HG03439 (cell line): ENCODE data around the gene TPM2.

ENCODE experiments used
- ATAC-seq: cut with Tn5 transposase; IDR thresholded peaks from one replicate; pipeline ENCODE4 v1.9.1; 2021; ENCODE audit warnings: mild to moderate bottlenecking, moderate library complexity; ENCODE audit not compliant: unreplicated experiment

Gene TPM2

DNA sequence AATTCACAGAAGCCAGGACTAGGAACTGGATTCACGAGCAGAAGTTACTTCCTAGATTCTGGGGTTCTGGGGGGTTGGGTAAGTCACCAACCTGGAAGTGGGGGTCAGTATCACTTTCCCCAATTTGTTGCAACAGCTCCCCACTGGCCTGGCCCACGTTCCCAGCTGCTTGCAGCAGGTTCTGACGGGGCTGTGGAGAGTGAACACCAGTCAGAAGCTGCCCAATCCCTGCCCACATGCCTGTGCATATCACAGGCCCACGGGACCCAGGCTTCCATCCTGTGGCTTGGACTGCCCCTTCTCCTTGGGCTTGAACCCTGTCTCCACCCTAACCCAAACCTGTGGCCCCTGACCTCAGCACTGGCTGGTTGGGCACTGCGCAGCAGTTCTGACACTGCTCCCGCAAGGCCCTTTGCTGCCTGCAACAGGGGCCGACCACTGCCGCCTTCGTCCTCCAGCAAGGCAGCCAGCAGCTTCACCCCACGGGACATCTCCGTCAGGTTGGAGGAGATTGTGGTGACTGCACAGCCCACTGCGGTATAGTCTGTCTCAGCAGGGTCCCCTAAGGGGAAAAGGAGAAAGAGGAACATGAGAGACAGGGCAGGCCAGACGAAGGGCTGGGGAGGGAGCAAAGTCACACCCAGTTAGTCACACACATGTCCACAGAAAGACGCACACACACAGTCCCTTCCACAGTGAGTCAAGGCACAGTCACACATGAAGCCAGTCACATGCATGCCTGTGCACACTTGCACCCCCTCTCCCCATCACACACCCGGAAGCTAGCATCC, 29.2 kb upstream of the TPM2 start:
- no peak for ATAC-seq

DNA sequence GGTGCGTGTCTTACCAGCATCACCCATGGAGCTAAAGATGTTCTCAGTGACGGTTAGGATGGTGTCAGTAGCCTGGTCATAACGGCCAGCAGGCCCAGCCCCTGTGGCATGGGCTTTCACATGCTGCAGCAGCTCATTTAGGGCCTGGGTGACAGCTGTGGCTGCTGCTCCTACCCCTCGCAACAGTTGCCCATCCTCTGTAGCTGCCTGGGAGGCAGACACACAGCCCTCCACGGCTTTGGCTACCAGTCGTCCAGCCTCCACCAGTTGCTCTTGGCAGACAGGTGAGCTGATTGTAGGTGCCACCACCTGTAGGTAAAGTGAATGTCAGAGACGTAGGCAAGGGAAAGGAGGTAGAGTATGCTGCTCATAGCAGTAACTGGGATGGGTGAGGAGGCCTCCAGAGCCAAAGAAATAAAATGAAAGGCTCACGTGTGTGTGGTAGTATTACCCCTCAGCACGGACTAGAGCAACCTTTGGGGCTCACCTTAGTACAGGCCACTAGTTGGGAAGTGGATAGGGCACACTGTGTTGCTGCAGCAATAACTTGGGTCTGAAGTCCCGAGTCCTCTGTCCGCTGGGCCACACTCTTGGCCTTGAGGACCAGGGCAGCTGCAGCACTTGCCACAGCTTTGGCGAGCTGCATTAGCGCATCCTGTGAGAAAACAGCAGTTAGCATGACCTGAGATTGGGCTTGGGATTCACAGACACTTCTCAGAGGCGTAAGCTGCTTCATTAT, 27.6 kb upstream of the TPM2 start:
- no peak for ATAC-seq

DNA sequence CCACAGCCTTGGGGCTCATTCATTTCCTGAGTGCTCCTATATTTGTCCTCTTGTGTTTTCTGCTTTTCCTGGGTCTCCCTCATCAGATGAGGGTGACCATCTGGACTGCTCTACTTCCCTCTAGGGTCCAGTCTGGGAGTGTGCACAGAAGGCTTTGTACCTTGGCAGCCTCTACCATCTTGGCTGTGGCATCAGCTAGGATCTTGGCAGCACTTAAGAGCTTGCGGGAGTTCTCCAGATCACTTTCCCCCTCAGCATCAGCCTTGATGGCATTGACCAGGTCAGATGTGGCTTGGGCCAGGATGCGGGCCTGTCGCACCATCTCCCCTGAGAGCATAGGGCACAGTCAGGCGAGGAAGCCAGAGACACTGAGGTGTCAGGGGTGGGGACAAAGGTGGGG, 26.5 kb upstream of the TPM2 start:
- no peak for ATAC-seq

DNA sequence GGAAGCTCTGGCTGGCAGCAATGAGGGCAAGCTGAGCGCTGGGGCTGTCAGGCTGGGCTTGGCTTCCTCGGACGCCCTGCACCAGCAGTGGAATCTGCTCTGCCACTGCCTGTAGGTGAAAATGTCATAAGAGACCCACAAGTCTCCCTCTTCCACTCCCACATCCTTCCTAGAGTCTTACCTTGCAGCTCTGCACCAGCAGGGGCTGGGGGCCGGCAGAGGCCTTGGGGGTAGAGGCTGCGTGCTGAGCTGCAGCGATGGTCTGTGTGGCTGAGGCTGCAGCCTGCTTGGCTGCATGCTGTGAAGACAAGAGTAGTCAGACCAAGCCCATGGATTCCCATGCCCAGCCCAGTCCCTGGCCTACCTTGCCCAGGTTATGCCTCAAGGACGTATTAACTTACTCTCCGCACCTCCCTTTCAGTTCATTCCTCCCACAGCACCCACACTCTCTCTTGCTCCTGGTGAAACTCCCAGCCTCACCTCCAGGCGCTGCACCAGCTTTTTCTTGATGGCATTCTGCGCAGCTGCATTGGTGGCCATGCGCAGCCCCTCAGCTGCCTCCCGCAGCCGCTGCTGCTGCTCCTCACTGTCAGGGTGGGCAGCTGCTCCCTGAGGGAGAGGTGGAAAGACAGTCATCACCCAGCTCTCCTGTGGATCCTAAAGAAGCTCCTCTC, 25.0 kb upstream of the TPM2 start:
- no peak for ATAC-seq

- ATAC-seq: no peak
Observed at GRCh38 chr9:35714123-35714522, 24.4 kb upstream of the TPM2 start.

DNA sequence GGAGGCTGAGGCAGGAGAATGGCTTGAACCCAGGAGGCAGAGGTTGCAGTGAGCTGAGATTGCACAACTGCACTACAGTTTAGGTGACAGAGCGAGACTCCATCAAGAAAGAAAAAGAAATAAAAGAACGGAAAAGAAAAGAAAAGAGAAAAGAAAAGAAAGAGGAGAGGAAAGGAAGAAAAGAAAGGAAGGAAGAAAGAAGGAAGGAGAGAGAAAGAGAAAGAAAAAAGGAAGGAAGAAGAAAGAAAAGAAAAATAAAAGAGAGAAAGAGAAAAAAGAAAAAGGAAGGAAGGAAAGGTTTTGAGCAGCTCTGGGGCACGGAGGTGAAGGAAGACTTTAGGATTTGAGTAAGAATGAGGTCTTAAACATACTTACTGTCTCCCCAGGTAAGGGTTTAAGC, 23.9 kb upstream of the TPM2 start:
- ATAC-seq: no peak

DNA sequence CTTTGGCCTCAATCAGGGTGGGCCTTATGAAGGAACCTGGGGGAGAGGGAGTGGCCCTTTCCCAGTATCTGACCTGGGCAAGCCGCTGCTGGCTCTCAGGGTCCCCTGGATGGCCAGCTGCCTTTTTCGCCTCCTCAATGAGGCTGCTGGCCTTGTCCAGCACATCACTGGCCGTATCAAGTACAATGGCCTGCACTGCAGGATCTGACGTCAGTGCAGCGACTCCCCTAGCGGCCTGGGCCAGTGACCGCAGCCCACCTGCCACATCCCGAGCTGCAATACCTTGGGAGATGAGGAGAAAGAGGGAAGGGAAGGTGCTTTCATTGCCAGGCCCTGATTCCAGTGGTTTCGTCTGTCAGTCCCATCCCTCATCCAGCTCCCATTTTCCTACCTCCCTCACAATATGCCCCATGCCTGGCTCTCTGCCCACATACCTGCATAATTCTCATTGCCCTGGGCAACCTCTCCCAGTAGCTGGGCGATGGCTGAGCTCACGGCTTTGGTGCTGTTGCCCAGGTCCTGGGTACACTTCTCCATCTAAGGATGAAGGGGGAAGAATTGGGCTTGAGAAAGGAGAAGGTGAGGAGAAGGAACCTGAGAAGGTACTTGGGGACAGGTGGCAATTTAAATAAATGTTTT, 23.2 kb upstream of the TPM2 start:
- no peak for ATAC-seq

DNA sequence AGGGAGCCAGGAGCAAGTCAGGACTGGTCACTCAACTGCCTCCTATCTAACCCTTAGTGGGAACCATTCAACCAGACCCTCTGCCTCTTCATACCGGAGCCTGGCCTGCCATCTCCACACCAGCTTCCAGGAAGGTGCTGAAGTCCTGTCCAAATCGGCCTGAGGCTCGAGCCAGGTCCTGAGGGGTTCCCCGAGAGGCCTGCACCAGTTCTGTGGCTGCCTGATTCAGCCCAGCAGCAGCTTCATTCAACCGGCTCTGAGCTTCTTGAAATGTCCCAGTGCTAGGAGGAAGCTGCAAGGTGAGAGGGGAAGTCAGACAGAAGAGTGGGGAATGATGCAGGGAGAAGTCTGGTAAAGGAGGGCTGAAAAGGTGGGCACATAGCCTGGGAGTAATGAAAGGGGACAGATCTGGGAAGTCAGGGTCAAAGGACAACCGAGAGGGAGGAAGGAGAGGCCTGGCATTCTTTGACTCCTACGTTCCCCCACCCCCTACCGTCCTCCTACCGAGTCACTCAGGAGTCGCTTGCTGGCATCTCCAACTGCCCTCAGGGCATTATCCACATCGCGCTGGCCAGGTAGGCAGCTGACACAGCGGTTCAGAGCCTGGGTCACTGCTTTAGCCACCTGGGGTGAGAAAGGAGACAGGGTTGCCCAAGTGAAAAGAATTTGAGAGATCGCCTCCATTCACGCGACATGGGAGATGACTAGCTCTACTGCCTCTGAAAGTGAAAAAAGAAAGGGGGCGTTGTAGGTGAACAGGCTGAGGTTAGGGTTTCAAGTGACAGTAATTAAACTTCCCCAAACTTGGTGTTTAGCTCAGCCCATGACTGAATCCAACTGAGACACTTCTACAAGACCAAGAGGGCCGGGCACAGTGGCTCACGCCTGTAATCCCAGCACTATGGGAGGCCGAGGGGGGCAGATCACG, 22.0 kb upstream of the TPM2 start:
- no peak for ATAC-seq

DNA sequence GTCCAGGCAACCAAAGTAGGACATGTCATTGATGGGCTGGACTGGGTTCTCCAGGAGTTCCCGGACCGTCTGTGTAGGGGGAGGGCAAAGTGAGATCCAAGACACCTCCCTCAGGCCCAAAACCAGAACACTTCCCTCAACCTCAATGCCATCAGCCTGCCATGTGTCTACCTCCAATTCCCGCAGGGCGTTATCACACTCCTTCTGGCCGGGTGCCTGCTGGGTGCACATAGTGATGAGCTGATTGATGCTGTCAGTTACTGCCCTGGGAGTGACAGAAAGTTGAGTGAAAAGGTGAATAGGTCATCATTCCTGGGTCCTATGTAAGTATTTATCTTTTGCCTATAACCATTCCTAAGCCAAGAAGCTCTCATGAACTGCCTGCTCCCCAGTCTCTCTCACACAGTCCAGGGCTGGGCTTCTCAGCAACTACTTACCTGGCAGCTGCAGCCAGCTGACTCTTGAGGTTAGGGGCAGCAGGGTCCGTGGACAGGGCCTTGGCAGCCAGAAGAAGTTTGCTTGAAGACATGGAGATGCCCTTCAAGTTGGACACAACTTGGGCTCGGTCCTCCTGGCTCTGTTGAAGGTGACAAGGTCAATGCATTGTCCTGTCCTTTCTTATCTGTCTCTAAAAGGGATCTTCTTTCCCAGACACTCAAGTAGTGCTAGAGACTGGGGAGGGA, 21.2 kb upstream of the TPM2 start:
- ATAC-seq: no peak

DNA sequence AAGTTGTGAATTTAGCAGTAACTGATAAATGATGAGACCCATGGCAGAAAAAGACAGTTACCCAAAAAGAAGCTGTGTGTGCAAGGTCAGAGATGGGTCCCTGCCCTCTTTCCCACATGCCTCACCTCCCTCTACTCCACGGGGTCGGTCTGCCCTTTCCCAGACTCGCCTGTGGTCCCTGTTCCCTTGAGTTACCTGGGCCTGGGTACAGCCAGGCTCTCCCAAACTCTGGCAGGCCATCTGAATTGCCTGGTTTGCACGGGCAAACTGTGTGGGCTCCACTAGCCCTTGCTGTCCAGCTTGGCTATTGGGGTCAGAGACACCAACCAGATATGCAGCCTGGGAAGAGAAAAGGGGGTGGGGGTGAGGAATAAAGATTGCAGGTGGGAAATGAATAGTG, 18.4 kb upstream of the TPM2 start:
- no peak for ATAC-seq

DNA sequence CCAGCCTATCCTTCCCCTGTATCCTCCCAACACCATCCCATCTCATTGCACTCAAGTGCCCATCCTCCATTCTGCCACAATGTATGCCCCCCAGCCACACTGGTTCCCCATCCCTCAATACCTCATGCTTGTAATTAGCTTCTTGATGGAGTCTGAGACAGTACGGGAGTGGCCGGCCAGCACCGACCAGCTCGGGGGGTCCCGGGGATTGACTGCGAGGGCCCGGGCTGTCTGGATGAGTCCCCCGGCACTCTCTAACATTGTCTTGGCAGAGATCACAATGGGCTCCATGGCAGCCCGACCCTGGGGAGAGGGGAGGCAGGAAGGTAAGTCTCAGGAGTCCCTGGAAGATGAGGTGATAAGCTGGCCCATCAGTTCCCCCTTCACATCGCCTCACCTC, 17.2 kb upstream of the TPM2 start:
- ATAC-seq: no peak

DNA sequence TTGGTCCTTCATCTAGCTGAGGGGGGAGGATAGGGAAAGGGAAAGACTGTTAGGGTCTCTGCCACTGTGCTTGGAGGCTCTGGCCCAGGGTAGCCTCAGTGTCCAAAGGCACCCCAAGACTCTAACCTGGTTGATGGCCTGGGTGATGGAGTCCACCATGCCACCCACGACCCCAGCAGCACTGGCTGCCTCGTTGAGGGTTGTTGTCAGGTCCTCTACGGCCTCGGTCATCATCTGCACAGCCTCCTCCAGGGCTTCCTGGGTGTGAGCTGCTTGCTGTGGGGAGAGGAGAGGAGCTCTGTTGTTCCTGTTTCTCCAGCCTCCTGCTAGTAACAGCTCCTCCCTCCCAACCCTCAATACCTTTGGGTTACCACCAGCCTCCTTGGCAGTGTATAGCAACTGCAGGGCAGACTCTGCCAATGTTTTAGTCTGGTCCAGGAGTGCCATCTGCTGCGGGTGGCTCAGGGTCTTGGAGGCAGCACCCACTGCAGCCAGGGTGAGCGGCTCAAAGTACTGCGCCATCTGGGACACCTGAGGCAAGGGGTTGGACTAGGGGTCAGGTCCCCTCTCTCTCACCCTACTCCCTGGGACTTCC, 16.2 kb upstream of the TPM2 start:
- no peak for ATAC-seq

- no peak for ATAC-seq
Observed at GRCh38 chr9:35705372-35705771, 15.6 kb upstream of the TPM2 start.

DNA sequence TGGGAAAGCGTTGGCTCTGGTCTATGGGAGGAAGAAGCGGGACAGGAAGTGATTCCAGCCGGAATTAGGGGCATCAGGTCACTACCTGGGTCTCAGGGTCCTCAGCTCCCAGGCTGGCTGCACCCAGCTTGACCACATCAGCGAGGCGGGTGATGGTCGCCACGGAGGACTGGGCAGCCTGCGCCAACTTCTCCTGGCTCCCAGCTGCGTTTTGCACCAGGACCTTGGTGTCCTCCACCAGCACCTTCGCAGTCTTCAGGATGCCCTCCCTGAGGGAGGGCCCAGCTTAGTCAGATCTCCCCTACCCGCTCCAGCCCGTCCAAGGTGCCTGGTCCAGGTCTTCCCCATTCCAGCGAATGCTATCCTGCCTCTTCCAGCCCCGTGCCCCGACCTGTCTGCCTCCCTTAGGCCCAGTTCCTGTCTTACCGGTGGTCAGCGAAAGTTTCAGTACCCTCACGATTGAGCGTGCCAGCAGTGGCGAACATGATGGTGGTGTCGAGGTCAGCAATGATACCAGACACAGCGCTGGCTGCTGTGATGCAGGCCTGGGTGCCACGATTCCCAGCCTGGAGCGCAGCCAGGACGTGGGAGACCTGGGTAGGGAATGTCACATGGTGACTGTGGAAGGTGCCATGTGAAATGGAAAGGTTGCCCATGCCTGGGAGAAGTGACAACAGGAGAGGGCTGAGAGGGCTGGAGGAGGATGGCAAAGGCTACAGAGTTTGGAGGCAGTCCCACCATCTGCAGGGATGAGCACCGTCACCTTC, 14.4 kb upstream of the TPM2 start:
- no peak for ATAC-seq

GRCh38 chr9:35702696-35703095, 13.0 kb upstream of the TPM2 start:
- no peak for ATAC-seq

GRCh38 chr9:35700942-35701341, 11.2 kb upstream of the TPM2 start:
- ATAC-seq: no peak

- ATAC-seq: no peak
Observed at GRCh38 chr9:35700031-35700430, 10.3 kb upstream of the TPM2 start.

DNA sequence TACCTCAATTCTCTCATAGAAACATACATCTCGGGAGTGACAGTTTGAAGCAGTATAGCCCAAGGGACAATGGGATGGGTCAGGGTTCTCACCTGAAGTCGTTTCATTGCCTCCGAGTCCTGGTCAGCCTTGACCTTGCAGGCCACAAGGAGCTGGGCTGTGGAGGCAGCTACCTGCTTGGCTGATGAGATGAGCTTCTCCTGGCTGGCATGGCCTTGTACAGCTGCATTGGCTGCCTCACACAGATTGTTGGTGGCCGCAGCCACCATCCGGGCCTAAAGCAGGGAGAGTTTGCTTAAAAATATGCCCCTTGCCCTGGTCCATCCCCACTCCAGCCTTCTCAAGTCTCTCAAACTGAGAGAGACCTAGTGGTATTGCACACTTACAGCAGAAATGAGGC, 8.5 kb upstream of the TPM2 start:
- ATAC-seq: no peak

DNA sequence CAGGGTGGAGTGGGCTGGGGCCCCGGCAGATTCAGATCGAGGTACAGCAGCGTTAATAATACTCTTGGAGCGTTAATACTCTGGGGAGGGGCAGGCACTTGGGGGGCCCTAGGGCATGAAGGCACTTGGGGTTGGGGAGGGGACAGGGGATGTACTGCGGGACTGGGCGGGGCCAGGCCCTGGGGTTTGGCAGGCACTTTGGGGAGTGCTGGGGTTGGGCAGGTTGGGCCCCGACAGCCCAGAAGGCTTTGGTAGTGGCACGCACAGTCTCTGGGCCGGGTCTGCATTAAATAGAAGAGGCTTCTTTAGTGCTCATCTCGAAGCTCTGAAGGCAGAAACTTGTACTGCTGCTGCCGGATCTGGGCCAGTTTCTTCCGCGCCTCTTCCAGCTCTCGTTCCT, 7.8 kb upstream of the TPM2 start:
- no peak for ATAC-seq
